Osteoblast (primary cell): ENCODE data around the gene USP48. TPM values are rescaled to one million over a fixed set of nuclear protein-coding genes. Genes with fewer than 3 reads are reported as not detected.

Source experiments
- DNase-seq: peaks from one replicate; pipeline ENCODE4 v3.0.0; 2011; ENCODE audit warnings: low spot score, mixed read lengths; ENCODE audit not compliant: insufficient read length; ENCODE audit errors: missing footprints
- H2AFZ ChIP-seq: 2 replicates; pipeline ENCODE4 v1.6.0; 2011; ENCODE audit warnings: mild to moderate bottlenecking, low read length
- H3K27ac ChIP-seq: 2 replicates; pipeline ENCODE4 v1.5.1; 2011; ENCODE audit warnings: mild to moderate bottlenecking, low read depth, low read length, moderate library complexity
- H3K27me3 ChIP-seq: 2 replicates; pipeline ENCODE4 v1.6.0; 2012; ENCODE audit warnings: mild to moderate bottlenecking, control low read depth, inconsistent platforms, low read length, moderate library complexity; ENCODE audit not compliant: insufficient read depth
- H3K36me3 ChIP-seq: 2 replicates; pipeline ENCODE4 v1.5.1; 2011; ENCODE audit warnings: mild to moderate bottlenecking, low read length, control low read depth, moderate library complexity; ENCODE audit not compliant: insufficient read depth
- H3K4me1 ChIP-seq: 2 replicates; pipeline ENCODE4 v1.5.1; 2011; ENCODE audit warnings: mild to moderate bottlenecking, low read length, control low read depth, moderate library complexity; ENCODE audit not compliant: insufficient read depth
- H3K4me2 ChIP-seq: 2 replicates; pipeline ENCODE4 v1.6.0; 2011; ENCODE audit warnings: mild to moderate bottlenecking, low read length; ENCODE audit not compliant: insufficient read depth
- H3K4me3 ChIP-seq: fragments of 200-600 bp; sonication (generic); 3 replicates; pipeline ENCODE4 v1.5.1; 2012; ENCODE audit warnings: mild to moderate bottlenecking, low read length, inconsistent platforms; ENCODE audit not compliant: insufficient read depth
- H3K79me2 ChIP-seq: 2 replicates; pipeline ENCODE4 v1.6.0; 2012; ENCODE audit warnings: mild to moderate bottlenecking, low read length, control low read depth, inconsistent platforms; ENCODE audit not compliant: insufficient read depth
- H3K9me3 ChIP-seq: 2 replicates; pipeline ENCODE4 v1.5.1; 2011; ENCODE audit warnings: low read depth, low read length, control low read depth
- H4K20me1 ChIP-seq: 2 replicates; pipeline ENCODE4 v1.6.0; 2012; ENCODE audit warnings: mild to moderate bottlenecking, low read length, control low read depth; ENCODE audit not compliant: insufficient read depth
- total RNA-seq: library from RNA; depleted of rRNA; stranded (reverse); fragments of >200 nt; gene quantifications from 2 replicates; pipeline ENCODE4 v1.2.3, GENCODE V29; 2012
- TF ChIP-seq, protein P1 (sequence below): IDR thresholded peaks from 2 replicates; pipeline ENCODE4 v1.5.1; 2011; ENCODE audit warnings: mild to moderate bottlenecking, low read depth, low read length, moderate library complexity; ENCODE audit errors: extremely low read depth

The USP48 gene
- total RNA-seq, 1 donor, result 52.5 TPM

DNA sequence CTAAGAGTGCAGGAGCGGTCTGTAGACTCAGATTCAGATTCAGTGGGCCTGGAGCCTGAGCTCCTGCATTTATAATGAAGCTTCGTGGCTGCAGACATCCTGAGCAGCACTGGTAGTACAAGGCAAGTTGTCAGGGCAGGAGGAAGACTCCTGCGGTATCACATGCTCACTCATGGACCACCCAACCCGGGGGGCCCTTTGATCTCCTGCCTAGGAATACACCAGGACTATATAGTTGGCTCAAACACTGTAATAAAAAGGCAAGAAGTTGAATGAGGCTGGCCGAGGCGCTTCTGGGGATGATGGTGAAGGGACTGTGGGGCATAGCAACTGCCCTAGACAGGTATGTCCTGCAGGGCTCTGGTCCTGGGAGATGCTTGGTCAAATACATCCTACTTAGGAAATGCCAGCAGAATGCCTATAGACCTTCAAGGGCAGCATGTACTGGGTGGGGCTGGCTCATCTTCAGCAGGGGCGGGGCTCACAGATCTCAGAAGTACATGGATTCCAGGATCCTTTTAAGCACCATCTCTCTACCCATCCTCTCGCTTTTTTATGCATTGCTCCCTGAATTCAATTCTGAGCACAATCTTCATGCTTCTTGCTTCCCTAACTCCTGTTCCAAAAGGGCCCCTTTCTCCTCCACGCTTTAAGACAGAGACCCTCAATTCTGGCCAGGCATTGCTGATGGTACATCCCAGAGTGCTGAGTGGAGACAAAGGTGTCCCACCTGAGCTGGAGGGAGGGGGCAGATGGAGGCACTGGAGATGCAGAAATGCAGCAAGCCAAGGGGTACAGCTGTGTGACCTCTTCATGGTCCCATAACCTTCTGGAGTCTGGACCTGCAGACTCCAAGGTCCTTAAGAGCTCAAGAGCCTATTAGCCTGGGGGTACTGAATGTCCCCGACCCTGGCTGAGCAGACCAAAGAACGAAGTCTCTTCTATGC lies 111.7 kb downstream of the USP48 start:
- Histone ChIP-seq H3K4me2 (no peak overlapping the region), H3K36me3 (no peaks in the 10 kb centered on the region), H3K9me3 (no peaks in the 10 kb centered on the region), H3K79me2 (no peaks in the 10 kb centered on the region), H4K20me1 (peaks cover 17% of the 10 kb centered on the region), H3K27me3 (peaks cover 47% of the 10 kb centered on the region), H3K27ac (no peak overlapping the region), H2AFZ (no peak overlapping the region), H3K4me1 (peaks cover 31% of the 10 kb centered on the region), H3K4me3 (no peak overlapping the region)
- peak; percentile 79 for DNase-seq
- TF ChIP-seq, protein P1, sequence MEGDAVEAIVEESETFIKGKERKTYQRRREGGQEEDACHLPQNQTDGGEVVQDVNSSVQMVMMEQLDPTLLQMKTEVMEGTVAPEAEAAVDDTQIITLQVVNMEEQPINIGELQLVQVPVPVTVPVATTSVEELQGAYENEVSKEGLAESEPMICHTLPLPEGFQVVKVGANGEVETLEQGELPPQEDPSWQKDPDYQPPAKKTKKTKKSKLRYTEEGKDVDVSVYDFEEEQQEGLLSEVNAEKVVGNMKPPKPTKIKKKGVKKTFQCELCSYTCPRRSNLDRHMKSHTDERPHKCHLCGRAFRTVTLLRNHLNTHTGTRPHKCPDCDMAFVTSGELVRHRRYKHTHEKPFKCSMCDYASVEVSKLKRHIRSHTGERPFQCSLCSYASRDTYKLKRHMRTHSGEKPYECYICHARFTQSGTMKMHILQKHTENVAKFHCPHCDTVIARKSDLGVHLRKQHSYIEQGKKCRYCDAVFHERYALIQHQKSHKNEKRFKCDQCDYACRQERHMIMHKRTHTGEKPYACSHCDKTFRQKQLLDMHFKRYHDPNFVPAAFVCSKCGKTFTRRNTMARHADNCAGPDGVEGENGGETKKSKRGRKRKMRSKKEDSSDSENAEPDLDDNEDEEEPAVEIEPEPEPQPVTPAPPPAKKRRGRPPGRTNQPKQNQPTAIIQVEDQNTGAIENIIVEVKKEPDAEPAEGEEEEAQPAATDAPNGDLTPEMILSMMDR, result no peak

DNA sequence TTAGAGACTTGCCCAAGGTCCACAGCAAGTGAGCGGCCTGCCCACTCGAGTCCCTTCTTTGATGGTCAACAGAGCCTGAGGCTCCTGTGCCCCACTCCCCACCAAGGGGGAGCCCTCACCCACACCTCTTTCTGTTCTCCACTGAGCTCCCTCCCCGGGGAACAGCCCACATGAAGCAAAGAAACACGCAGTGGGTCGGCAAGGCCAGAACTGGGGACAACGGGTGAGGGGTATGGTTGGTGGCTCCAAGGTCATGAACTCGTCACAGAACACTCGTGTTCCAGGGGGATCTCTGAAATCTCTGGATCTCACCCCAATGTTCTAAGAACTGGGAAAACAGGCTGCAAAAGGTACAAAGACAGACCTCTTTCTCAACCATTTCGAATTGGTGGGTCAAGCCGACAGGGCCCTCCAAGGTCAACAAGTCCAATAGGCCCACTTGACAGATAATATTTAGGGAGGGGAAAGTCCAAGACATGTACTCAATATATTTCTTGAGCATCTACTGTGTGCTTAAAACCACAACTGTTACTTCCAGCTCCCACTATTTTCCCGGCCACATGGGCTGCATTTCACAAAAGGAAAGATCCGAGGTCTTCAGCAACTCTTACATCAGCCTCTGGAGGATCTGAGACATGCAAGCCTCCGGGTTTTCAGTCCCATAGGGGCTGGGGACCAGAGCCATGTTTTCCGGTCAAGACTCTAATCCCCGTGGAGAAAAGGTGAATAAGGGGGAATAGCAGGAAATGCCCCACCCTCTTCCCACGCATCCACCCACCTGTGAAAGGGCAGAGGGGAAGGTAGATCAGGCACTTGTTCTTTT lies 112.7 kb downstream of the USP48 start:
- TF ChIP-seq, protein P1, result no peak
- peak overlapping the region; percentile 69 for H3K4me2 ChIP-seq
- DNase-seq, result peak; percentile 73
- peaks cover 36% of the 10 kb centered on the region for H3K4me1 ChIP-seq
- H2AFZ ChIP-seq, result no peak overlapping the region
- peaks cover 22% of the 10 kb centered on the region for H4K20me1 ChIP-seq
- no peak overlapping the region for H3K4me3 ChIP-seq
- H3K27ac ChIP-seq, result no peak overlapping the region
- H3K79me2 ChIP-seq, result no peaks in the 10 kb centered on the region
- no peaks in the 10 kb centered on the region for H3K9me3 ChIP-seq
- H3K27me3 ChIP-seq, result peaks cover 47% of the 10 kb centered on the region
- H3K36me3 ChIP-seq, result no peaks in the 10 kb centered on the region

DNA sequence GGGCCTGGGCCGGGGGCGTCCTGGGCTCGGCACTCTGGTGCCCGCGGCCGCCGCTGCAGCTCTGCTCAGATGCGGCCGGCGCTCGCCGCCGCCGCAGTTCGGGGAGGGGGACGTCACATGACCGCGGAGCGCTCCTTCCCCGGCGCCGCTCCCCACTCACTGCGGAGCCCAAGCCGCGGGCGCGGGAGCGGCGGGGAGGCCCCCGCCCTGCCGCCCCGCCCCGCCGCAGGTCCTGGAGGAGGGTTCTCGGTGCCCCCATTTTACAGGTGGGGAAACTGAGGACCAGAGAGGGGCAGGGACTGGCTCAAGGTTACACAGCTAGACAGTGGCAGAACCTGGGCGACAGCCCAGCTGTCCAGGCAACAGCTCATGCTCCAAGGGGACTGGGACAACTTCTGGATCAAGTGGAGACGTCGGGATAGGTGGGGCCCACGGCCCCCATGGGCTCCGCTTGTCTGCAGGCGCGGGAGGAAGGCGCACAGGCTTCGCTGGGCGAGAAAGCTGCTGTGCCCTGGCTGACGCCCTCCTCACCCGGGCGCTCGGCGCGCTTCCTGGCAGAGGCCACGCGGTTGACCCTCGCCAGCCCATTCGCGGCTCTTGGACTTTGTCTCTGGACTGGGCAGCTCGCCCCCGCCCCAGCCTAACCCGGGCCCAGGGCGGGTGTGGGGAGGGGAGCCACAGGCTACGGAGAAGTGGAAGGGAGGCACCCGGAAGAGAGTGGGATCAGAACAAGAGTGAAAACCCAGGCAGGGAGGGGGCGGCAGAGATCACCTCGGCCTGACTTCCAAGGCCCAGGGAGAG lies 113.5 kb downstream of the USP48 start, which contains the start of gene RAP1GAP:
TSS of gene RAP1GAP (minus strand) at position 100 of the 801 bp plus-strand sequence. CDS start 49,325 bp downstream, outside the sequence.
- peak within 1 kb of the TSS; percentile 55 for H3K4me3 ChIP-seq
- no peak within 1 kb of the TSS for H3K27ac ChIP-seq
- H4K20me1 ChIP-seq, result peaks cover 23% of the 10 kb centered on the region
- H3K36me3 ChIP-seq, result no peaks in the 10 kb centered on the region
- peaks cover 36% of the 10 kb centered on the region for H3K4me1 ChIP-seq
- peak; percentile 93 for DNase-seq
- H2AFZ ChIP-seq, result no peak within 1 kb of the TSS
- peak within 1 kb of the TSS; percentile 69 for H3K4me2 ChIP-seq
- peaks cover 53% of the 10 kb centered on the region for H3K27me3 ChIP-seq
- H3K9me3 ChIP-seq, result no peaks in the 10 kb centered on the region
- TF ChIP-seq, protein P1, result no peak
- H3K79me2 ChIP-seq, result no peaks in the 10 kb centered on the region
